Loucy (cell line): ENCODE data around the gene SKP2.
"Not testable (repeated sequence)": the region's sequence is repeated elsewhere in the genome, so short reads cannot be mapped to it uniquely, and the experiment has no call there.

ENCODE experiments used
- H2AFZ ChIP-seq: fragments of 200-600 bp; sonication (generic); 2 replicates; pipeline ENCODE4 v1.6.0; 2016; ENCODE audit warnings: antibody characterized with exemption, mild to moderate bottlenecking, low read length, moderate library complexity
- H3F3A ChIP-seq: fragments of 200-600 bp; 2 replicates; pipeline ENCODE4 v1.6.0; 2016; ENCODE audit warnings: antibody characterized with exemption, low read depth, mild to moderate bottlenecking
- H3K27me3 ChIP-seq: fragments of 200-600 bp; sonication (generic); 2 replicates; pipeline ENCODE4 v1.6.1; 2014; ENCODE audit warnings: low read length, mild to moderate bottlenecking; ENCODE audit not compliant: insufficient read depth, poor library complexity, severe bottlenecking
- H3K36me3 ChIP-seq: fragments of 200-600 bp; sonication (generic); 2 replicates; pipeline ENCODE4 v1.6.1; 2016; ENCODE audit warnings: low read length; ENCODE audit not compliant: insufficient read depth
- H3K4me1 ChIP-seq: fragments of 200-600 bp; sonication (generic); 2 replicates; pipeline ENCODE4 v1.5.1; 2014; ENCODE audit warnings: low read length, mild to moderate bottlenecking; ENCODE audit not compliant: insufficient read depth, poor library complexity, severe bottlenecking
- H3K4me2 ChIP-seq: fragments of 200-600 bp; sonication (generic); 2 replicates; pipeline ENCODE4 v1.6.0; 2014; ENCODE audit warnings: antibody characterized with exemption, low read length, low read depth, mild to moderate bottlenecking; ENCODE audit not compliant: poor library complexity, severe bottlenecking
- H3K4me3 ChIP-seq: fragments of 200-600 bp; sonication (generic); 2 replicates; pipeline ENCODE4 v1.5.1; 2014; ENCODE audit warnings: low read length, mild to moderate bottlenecking, mixed read lengths; ENCODE audit not compliant: poor library complexity, severe bottlenecking
- H3K79me2 ChIP-seq: fragments of 200-600 bp; sonication (generic); 2 replicates; pipeline ENCODE4 v1.6.1; 2014; ENCODE audit warnings: low read length; ENCODE audit not compliant: insufficient read depth
- H3K9ac ChIP-seq: fragments of 200-600 bp; sonication (generic); 2 replicates; pipeline ENCODE4 v1.6.0; 2014; ENCODE audit warnings: mild to moderate bottlenecking, low read depth, low read length, moderate library complexity; ENCODE audit not compliant: poor library complexity, severe bottlenecking
- H3K9me2 ChIP-seq: fragments of 200-600 bp; sonication (generic); replicated peaks from 2 replicates; pipeline ENCODE4 v1.6.1; 2016; ENCODE audit warnings: low read depth, low read length, mixed read lengths
- H3K9me3 ChIP-seq: fragments of 200-600 bp; sonication (generic); 2 replicates; pipeline ENCODE4 v1.6.1; 2014; ENCODE audit warnings: mild to moderate bottlenecking, antibody characterized with exemption, low read length, low read depth; ENCODE audit not compliant: insufficient read depth
- H4K20me1 ChIP-seq: fragments of 200-600 bp; sonication (generic); 2 replicates; pipeline ENCODE4 v1.6.0; 2014; ENCODE audit warnings: antibody characterized with exemption, low read length, mild to moderate bottlenecking; ENCODE audit not compliant: insufficient read depth, poor library complexity, severe bottlenecking
- EZH2phosphoT487 ChIP-seq: fragments of 200-600 bp; IDR thresholded peaks from 2 replicates; pipeline ENCODE4 v1.6.1; 2018; ENCODE audit warnings: antibody characterized with exemption, mild to moderate bottlenecking, moderate library complexity, borderline replicate concordance
- TF ChIP-seq, protein P1 (sequence below): fragments of 200-600 bp; sonication (generic); conservative IDR thresholded peaks from 2 replicates; pipeline ENCODE4 v1.5.1; 2014; ENCODE audit warnings: mild to moderate bottlenecking, antibody characterized with exemption, low read length

SKP2 gene

DNA sequence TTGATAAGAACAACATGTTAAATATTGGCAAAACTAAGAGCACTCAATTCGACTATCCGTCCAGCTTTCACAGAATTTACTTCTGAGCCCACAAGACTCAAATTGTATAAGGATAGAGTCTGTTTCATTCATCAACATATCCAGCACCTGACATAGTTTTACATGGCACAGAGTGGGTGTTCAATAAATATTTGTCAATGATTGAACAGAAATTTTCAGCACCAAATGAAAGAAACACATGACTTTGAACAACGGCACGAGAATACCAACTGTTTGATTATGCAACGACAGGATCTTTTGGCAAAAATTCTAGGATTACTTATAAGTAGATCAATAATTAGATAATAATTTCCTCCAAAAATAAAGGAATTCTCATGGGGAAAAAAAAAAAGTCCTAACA lies 41.8 kb downstream of the SKP2 start:
- H3K79me2 ChIP-seq, result no peaks in the 10 kb centered on the region
- TF ChIP-seq, protein P1, sequence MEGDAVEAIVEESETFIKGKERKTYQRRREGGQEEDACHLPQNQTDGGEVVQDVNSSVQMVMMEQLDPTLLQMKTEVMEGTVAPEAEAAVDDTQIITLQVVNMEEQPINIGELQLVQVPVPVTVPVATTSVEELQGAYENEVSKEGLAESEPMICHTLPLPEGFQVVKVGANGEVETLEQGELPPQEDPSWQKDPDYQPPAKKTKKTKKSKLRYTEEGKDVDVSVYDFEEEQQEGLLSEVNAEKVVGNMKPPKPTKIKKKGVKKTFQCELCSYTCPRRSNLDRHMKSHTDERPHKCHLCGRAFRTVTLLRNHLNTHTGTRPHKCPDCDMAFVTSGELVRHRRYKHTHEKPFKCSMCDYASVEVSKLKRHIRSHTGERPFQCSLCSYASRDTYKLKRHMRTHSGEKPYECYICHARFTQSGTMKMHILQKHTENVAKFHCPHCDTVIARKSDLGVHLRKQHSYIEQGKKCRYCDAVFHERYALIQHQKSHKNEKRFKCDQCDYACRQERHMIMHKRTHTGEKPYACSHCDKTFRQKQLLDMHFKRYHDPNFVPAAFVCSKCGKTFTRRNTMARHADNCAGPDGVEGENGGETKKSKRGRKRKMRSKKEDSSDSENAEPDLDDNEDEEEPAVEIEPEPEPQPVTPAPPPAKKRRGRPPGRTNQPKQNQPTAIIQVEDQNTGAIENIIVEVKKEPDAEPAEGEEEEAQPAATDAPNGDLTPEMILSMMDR, result no peak
- no peak for TF ChIP-seq EZH2phosphoT487
- H3K27me3 ChIP-seq, result no peaks in the 10 kb centered on the region
- no peak overlapping the region for H3K4me2 ChIP-seq
- no peak overlapping the region for H3K4me3 ChIP-seq
- no peaks in the 10 kb centered on the region for H3K4me1 ChIP-seq
- H3K9me3 ChIP-seq, result no peaks in the 10 kb centered on the region
- H3F3A ChIP-seq, result no peaks in the 10 kb centered on the region
- H3K9ac ChIP-seq, result no peak overlapping the region
- H2AFZ ChIP-seq, result no peak overlapping the region
- H3K36me3 ChIP-seq, result peaks cover 77% of the 10 kb centered on the region
- no peaks in the 10 kb centered on the region for H3K9me2 ChIP-seq
- no peaks in the 10 kb centered on the region for H4K20me1 ChIP-seq

- Histone ChIP-seq H3K9me3 (no peaks in the 10 kb centered on the region), H3K9ac (no peak overlapping the region), H4K20me1 (no peaks in the 10 kb centered on the region), H3K79me2 (no peaks in the 10 kb centered on the region), H3F3A (no peaks in the 10 kb centered on the region), H3K4me3 (no peak overlapping the region), H2AFZ (no peak overlapping the region), H3K4me1 (no peaks in the 10 kb centered on the region), H3K36me3 (peaks cover 70% of the 10 kb centered on the region), H3K4me2 (no peak overlapping the region), H3K27me3 (no peaks in the 10 kb centered on the region), H3K9me2 (no peaks in the 10 kb centered on the region)
- TF ChIP-seq EZH2phosphoT487, result no peak
- TF ChIP-seq, protein P1, result no peak
Measured at GRCh38 chr5:36198281-36198680, 46.4 kb downstream of the SKP2 start.

GRCh38 chr5:36198783-36199182 lies 46.9 kb downstream of the SKP2 start:
- H3K4me3 ChIP-seq, H3K9me3 ChIP-seq, H3K4me2 ChIP-seq, H3K9ac ChIP-seq, H3K27me3 ChIP-seq, H3F3A ChIP-seq, H3K79me2 ChIP-seq, H4K20me1 ChIP-seq, H3K9me2 ChIP-seq, H3K4me1 ChIP-seq, H2AFZ ChIP-seq: not testable (repeated sequence)
- H3K36me3 ChIP-seq, result peaks cover 68% of the 10 kb centered on the region

DNA sequence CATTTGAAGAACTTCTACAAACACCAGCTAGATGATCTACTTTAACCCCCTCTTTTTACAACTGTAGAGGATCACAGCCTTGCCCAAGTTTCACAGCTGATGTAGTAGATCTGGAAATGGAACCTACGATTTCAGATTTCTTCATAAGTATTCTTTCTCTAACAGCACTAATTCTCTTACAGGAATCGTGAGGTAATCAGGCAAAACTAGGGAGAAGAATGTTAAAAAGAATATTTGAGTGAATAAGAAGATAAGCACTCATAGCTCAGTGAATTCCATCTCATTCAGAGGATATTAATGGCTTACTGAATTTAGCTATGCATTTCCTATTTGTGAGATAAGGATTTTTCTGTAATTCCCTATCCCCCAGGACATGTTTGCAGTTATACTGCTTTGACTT lies 47.7 kb downstream of the SKP2 start:
- Histone ChIP-seq H3K9me3 (no peaks in the 10 kb centered on the region), H3K36me3 (peaks cover 68% of the 10 kb centered on the region), H3K4me2 (no peak overlapping the region), H3K27me3 (no peaks in the 10 kb centered on the region), H3K9ac (no peak overlapping the region), H4K20me1 (no peaks in the 10 kb centered on the region), H3F3A (no peaks in the 10 kb centered on the region), H3K79me2 (no peaks in the 10 kb centered on the region), H3K4me1 (no peaks in the 10 kb centered on the region), H3K4me3 (no peak overlapping the region), H2AFZ (no peak overlapping the region), H3K9me2 (no peaks in the 10 kb centered on the region)
- TF ChIP-seq, protein P1, result no peak
- TF ChIP-seq EZH2phosphoT487, result no peak
